SH-SY5Y (cell line): ENCODE results near the gene LSAMP.

Experiments used
- GATA2 ChIP-seq: IDR thresholded peaks from 2 replicates; pipeline ENCODE4 v1.6.1; 2011; ENCODE audit warnings: mild to moderate bottlenecking, low read depth, low read length
- GATA3 ChIP-seq: IDR thresholded peaks from 2 replicates; pipeline ENCODE4 v1.6.1; 2011; ENCODE audit warnings: low read depth, mild to moderate bottlenecking, low read length, moderate library complexity

GRCh38 chr3:116306149-116306548, 139.1 kb downstream of the LSAMP start:
- TF ChIP-seq GATA3 (no peak), GATA2 (no peak)
